Esophagus (tissue), 2 donors: Measurements from ENCODE around the gene ATP6V1G3. TPM values are rescaled to one million over a fixed set of nuclear protein-coding genes. Genes with fewer than 3 reads are reported as not detected.
"Not testable (repeated sequence)": the region's sequence is repeated elsewhere in the genome, so short reads cannot be mapped to it uniquely, and the experiment has no call there.

Experiments
- H3K27ac ChIP-seq, 2 donors: one replicate each; pipeline ENCODE4 v1.5.1; 2013; ENCODE audit warnings: low read depth in 2 of 2, mild to moderate bottlenecking in 2 of 2, inconsistent platforms in 1 of 2, low read length in 1 of 2, moderate library complexity in 1 of 2
- H3K27me3 ChIP-seq, 2 donors: one replicate each; pipeline ENCODE4 v1.6.1; 2013; ENCODE audit warnings: low read length in 2 of 2, control low read depth in 1 of 2, mild to moderate bottlenecking in 1 of 2; ENCODE audit not compliant: insufficient read depth in 2 of 2, control insufficient read depth in 1 of 2
- H3K36me3 ChIP-seq, 2 donors: one replicate each; pipeline ENCODE4 v1.6.1; 2013; ENCODE audit warnings: low read length in 1 of 2; ENCODE audit not compliant: control insufficient read depth in 2 of 2, insufficient read depth in 2 of 2
- H3K4me1 ChIP-seq, 2 donors: one replicate each; pipeline ENCODE4 v1.6.1; 2013; ENCODE audit warnings: low read length in 1 of 2; ENCODE audit not compliant: control insufficient read depth in 2 of 2, insufficient read depth in 2 of 2
- H3K4me3 ChIP-seq, 2 donors: one replicate each; pipeline ENCODE4 v1.5.1; 2013; ENCODE audit warnings: low read length in 2 of 2, mild to moderate bottlenecking in 2 of 2, low read depth in 1 of 2, moderate library complexity in 1 of 2
- H3K9me3 ChIP-seq, 2 donors: one replicate each; pipeline ENCODE4 v1.6.1; 2013; ENCODE audit warnings: mild to moderate bottlenecking in 2 of 2, low read depth in 1 of 2, low read length in 1 of 2, moderate library complexity in 1 of 2; ENCODE audit not compliant: control insufficient read depth in 2 of 2, insufficient read depth in 1 of 2
- WGBS, 2 donors: extraction: QIAGEN DNeasy Blood & Tissue Kit; methylation state at CpG; one replicate each; pipeline ENCODE4 v1.1.7; 2013; 5-methylcytosine and 5-hydroxymethylcytosine counted together
- polyA plus RNA-seq, 2 donors: library from polyadenylated mRNA; stranded (reverse); fragments of 200-250 nt; gene quantifications; one replicate each; pipeline ENCODE4 v1.2.3, GENCODE V29; 2013
- donor health status: healthy with polysubstance abuse.
- donor health status: Bipolar disorder and iron deficiency.

The ATP6V1G3 gene
- polyA plus RNA-seq, 2 donors, result not detected

DNA sequence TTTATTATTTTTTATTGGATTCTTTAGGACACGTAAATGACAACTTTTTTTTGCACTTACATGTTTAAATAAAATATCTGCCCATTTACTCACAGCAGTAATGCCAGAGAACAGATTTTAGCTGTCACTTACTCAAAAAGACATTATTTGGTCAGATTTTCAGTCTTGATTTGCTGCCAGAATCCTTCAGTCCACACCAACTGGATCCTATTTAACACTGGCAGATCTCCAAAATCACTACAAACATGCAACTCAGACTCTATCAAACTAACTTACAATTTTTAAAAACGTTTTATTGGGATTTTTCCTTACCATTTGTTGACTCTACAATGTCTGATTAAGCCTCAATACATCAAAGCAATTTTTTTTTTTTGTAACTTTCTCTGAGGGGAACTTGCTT lies 11.1 kb downstream of the ATP6V1G3 start:
- Histone ChIP-seq H3K36me3 (no peaks in the 10 kb centered on the region), H3K27me3 (no peaks in the 10 kb centered on the region), H3K4me3 (no peak overlapping the region), H3K9me3 (no peaks in the 10 kb centered on the region), H3K27ac (no peak overlapping the region), H3K4me1 (no peaks in the 10 kb centered on the region)
- WGBS, 2 donors, result 20 to 35% methylated on average over 2 of the region's 2 CpGs

DNA sequence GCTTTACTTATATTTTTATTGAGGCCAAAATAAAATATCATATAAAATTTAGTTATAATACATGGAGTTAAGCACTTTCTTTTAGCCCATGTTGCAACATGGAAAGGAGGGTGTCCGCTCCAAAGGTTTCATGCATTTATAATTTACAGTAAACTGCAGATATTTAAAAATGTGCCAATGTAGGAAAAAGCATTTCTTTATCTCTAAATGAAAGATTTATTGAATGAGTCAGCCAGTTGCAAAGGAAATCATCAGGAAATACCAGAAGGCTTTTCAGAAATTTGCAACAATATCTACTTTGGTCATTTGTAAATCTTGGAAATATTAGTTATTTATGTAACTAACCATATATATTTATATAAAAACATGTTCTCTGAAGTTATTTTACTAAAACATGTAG lies 12.1 kb downstream of the ATP6V1G3 start:
- Histone ChIP-seq H3K4me1 (no peaks in the 10 kb centered on the region), H3K27ac (no peak overlapping the region), H3K9me3 (no peaks in the 10 kb centered on the region), H3K4me3 (no peak overlapping the region), H3K36me3 (no peaks in the 10 kb centered on the region), H3K27me3 (no peaks in the 10 kb centered on the region)
- WGBS, 2 donors, result 82 to 84% methylated on average over 1 of the region's 1 CpG

DNA sequence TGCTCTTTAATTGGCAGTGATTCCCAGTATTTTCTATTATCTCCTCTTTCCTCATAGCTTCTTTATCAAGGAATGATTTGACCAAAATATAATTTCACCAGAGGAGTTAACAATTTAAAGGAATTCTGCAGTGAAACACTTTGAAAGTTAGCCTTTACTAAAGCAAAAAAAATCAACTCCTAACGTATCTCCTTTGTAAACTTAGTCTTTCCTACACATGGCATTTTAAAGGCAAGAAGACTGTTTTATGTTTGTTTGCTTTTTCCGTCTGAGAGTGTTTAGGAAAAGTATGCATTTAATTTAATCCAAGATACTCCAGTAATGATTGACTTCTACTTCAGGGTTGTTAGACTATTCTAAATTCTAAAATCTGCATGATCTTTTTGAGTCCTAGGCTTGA lies 15.9 kb downstream of the ATP6V1G3 start:
- H3K4me1 ChIP-seq, result no peaks in the 10 kb centered on the region
- H3K9me3 ChIP-seq, result no peaks in the 10 kb centered on the region
- no peak overlapping the region for H3K27ac ChIP-seq
- no peaks in the 10 kb centered on the region for H3K27me3 ChIP-seq
- no peaks in the 10 kb centered on the region for H3K36me3 ChIP-seq
- H3K4me3 ChIP-seq, result no peak overlapping the region
- 47 to 58% methylated on average over 2 of the region's 2 CpGs for WGBS, 2 donors

DNA sequence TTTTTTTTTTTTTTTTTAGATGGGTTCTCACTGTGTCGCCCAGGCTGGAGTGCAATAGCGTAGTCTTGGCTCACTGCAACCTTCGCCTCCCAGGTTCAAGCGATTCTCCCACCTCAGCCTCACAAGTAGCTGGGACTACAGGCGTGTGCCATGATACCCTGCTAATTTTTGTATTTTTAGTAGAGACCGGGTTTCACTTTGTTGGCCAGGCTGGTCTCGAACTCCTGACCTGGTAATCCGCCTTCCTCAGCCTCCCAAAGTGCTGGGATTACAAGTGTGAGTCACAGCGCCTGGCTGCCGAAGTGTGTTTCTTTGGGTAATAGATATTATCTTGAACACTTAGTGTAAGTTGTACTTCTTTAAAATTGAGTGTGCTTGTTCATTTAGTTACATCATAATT lies 16.4 kb downstream of the ATP6V1G3 start:
- not testable (repeated sequence) for H3K4me1 ChIP-seq

DNA sequence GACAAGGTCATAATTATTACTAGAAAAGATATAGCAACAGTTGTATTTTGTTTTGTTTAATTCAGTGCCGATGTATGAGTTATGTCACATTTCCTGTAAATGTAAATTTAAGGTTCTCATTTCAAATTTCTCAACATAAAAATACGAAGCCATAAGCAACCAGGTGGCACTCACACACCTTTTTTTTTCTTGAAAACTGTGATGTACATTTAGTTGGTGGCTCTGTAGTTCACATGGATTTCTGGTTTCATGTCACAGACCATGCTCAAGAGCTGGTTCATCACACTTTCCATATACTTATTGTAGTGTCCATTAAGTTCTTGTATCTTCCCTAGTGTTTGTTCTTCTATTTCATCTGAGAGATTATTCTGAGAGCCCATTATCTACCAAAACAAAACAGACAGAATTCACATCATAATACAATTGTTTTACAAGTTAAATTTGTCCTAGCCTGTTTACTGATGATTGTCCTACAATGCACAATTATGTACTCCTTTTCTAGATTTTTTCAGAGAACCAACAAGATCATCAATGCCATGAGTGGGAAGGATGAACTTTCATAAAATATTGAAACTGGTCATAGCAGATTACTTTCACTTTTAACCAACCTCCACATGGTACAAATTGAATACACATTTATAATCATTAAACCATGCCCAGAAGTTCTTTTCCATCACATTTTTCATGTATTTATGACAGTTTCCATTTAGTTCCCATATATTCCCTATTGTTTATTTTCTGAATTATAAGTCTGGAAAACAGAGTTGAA lies 17.1 kb downstream of the ATP6V1G3 start:
- no peak overlapping the region for H3K27ac ChIP-seq
- no peaks in the 10 kb centered on the region for H3K27me3 ChIP-seq
- 62 to 64% methylated on average over 2 of the region's 2 CpGs for WGBS, 2 donors
- H3K4me3 ChIP-seq, result no peak overlapping the region
- no peaks in the 10 kb centered on the region for H3K36me3 ChIP-seq
- H3K9me3 ChIP-seq, result no peaks in the 10 kb centered on the region
- no peaks in the 10 kb centered on the region for H3K4me1 ChIP-seq

More for the DNA sequence above, 16.4 kb downstream of the ATP6V1G3 start:
- not testable (repeated sequence) for H3K9me3 ChIP-seq, H3K36me3 ChIP-seq, H3K27ac ChIP-seq, H3K4me3 ChIP-seq, H3K27me3 ChIP-seq
- WGBS, 2 donors, result 73 to 77% methylated on average over 10 of the region's 10 CpGs

DNA sequence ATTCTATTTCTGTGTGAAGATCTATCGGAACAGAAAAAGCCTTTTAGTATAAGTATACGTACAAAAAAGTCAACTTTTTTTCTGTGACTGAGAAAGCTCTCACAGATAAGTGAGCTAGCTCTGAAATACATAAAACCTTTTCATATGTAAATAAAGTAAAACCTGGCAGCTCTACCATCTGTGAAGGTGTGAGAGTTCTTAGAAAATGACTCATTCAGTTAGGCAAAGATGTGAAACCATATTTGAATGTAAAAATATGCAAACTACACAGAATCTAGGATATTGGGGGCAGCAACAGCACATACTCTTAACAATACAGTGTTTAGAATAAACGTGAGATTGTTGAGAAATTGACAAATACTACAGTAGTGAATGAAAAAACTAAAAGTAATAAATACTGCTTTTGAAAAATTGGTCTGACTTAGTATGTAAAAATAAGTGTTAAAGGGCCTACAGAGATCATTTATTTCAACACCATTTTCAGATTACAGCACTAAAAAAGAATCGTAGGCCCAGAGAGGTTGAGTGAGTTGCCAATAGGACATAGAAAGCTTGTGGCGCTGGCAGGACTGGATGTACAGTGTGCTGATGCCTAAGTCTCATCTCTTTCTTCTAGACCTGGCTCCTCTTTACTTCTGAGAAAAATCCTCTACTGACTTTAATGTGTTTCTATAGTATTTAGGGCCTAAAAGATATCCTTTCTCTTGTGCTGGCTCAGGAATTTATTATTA lies 19.8 kb downstream of the ATP6V1G3 start:
- 62 to 67% methylated on average over 5 of the region's 5 CpGs for WGBS, 2 donors
- Histone ChIP-seq H3K36me3 (no peaks in the 10 kb centered on the region), H3K4me3 (no peak overlapping the region), H3K4me1 (no peaks in the 10 kb centered on the region), H3K27me3 (no peaks in the 10 kb centered on the region), H3K27ac (no peak overlapping the region), H3K9me3 (no peaks in the 10 kb centered on the region)

DNA sequence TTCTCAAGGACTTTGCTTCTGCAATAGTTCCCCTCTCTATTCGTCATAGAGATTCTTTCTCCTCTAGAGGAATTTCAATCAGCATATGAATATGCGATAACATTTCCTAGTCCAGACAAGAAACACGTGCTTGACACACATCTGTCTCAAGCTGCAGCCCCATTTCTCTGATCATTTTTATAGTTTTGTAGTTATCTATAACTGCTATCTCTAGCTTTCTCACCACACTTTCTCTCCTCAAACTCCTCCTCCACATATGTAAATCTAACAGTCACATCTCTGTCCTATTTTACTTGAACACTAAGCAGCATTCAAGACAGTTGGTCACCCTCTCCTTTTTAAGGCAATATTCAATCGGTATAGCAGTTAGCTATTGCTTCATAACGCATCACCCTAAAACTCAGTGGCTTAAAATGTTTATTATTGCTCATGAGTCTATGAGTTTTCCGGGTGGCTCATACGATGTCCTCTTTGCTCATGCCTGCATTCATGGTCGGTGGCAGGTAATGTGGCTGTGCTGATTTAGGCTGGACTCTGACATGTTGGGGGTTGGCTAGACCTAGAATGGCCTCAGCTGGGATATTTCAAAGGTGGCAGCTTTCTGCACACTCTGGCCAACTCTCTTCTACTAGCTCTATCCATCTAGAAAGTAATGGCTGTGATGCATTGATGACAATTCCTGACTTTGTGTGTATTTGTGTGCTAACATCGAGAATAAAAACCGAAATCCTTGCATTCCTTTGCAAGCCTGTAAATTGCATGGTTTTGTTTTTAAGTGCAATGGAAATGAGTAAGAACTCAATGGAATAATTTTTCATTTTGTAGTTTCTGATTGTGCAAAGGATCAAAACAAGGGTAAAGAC lies 20.6 kb downstream of the ATP6V1G3 start:
- H3K27me3 ChIP-seq, result no peaks in the 10 kb centered on the region
- 77 to 78% methylated on average over 10 of the region's 10 CpGs for WGBS, 2 donors
- no peaks in the 10 kb centered on the region for H3K4me1 ChIP-seq
- no peaks in the 10 kb centered on the region for H3K9me3 ChIP-seq
- no peak overlapping the region for H3K27ac ChIP-seq
- H3K4me3 ChIP-seq, result no peak overlapping the region
- no peaks in the 10 kb centered on the region for H3K36me3 ChIP-seq

DNA sequence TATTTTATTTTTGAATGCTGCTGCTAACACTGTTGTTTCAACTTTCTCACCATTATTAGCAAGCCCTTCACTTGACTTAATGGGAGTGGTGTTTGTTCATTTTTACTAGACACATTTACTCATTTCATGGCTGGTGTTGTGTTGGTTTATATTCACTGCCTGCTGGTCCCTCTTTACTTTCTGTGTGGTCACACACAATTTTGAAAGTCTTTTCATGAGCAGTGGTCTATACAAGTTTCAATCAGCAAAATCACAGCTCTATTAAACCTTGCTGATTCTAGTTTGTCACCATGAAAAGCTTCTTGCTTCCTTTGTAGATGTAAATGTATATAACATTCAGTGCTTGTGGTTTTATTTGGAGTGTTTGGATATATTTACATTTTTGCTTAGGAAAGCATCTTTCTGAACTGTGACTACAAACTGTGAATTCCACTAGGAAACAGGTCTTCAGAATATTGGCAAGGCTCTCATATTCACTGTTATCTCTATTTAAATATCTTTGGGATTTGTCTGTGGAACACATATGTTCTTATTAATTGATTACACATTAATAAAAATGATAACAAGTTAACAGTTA lies 22.8 kb downstream of the ATP6V1G3 start:
- H3K27ac ChIP-seq, result no peak overlapping the region
- H3K9me3 ChIP-seq, result no peaks in the 10 kb centered on the region
- no peaks in the 10 kb centered on the region for H3K27me3 ChIP-seq
- no peaks in the 10 kb centered on the region for H3K4me1 ChIP-seq
- H3K36me3 ChIP-seq, result no peaks in the 10 kb centered on the region
- H3K4me3 ChIP-seq, result no peak overlapping the region

DNA sequence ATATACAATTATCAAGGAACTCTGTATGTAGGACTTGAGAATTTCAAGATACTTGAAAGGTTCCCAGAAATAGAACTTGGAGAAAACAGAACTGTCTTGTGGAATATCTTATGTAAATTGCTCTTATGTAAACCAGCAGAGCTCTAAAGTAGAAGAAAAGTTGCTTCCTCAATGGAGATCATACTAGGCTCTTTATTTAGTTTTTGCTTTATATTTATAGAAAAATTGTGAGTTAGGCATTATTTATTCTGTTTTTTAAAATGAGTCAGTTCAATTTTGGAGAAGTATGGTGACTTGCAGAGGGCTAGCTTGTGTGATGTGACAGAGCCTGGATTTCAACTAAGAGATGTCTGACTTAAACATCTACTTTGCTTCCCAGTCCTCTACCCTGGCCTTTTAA lies 40.4 kb downstream of the ATP6V1G3 start:
- Histone ChIP-seq H3K4me3 (no peak overlapping the region), H3K36me3 (no peaks in the 10 kb centered on the region), H3K27me3 (no peaks in the 10 kb centered on the region), H3K27ac (no peak overlapping the region), H3K4me1 (no peaks in the 10 kb centered on the region), H3K9me3 (no peaks in the 10 kb centered on the region)
